CD4-positive, alpha-beta T cell treated with Interleukin-6 for 4 hours (primary cell): Measurements from ENCODE around the gene CAB39.
"Not testable (repeated sequence)": the region's sequence is repeated elsewhere in the genome, so short reads cannot be mapped to it uniquely, and the experiment has no call there.

Experiments
- DNase-seq: peaks from one replicate; pipeline ENCODE4 v3.0.0-alpha.2; 2020; ENCODE audit warnings: mixed read lengths

CAB39 gene

DNA sequence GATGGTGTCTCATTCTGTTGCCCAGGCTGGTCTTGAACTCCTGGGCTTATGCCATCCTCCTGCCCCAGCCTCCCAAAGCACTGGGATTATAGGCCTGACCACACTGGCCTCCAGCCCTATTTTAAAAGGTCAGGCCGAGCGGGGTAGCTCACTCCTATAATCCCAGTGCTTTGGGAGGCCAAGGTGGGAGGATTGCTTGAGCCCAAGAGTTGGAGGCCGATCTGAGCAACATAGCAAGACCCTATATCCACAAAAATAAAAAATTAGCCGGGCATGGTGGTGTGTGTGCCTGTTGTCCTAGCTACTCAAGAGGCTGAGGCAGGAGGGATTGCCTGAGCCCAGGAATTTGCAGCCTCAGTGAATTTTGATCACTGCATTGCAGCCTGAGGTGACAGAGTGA is 3.9 kb downstream of the CAB39 start:
- no peak for DNase-seq

GRCh38 chr2:230717600-230717999 is 5.0 kb downstream of the CAB39 start:
- no peak for DNase-seq

DNA sequence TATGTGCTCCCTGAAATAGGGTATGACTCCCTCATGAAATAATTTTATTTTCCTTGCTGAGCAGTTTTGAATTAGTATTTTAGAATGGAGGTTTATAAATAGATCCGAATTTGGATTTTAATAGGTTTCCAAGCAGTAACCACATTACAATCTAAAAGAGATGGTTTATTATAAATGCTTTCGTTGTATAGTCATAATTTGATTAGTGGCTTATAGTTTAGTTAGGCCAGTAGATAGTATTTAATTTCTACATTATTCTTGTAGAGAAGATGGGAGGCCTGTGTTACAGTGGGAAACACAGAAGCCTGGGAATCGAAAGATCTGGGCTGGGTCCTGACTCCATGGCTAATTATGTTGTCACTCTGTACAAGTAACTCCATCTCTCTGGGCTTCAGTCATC is 6.7 kb downstream of the CAB39 start:
- no peak for DNase-seq

- peak; percentile 36 for DNase-seq
Observed at GRCh38 chr2:230721712-230722111, 9.1 kb downstream of the CAB39 start.

- DNase-seq = no peak
Observed at GRCh38 chr2:230722207-230722885, 9.7 kb downstream of the CAB39 start.

GRCh38 chr2:230723363-230723762 is 10.7 kb downstream of the CAB39 start:
- peak; percentile 63 for DNase-seq

- DNase-seq = not testable (repeated sequence)
Observed at GRCh38 chr2:230724957-230725356, 12.3 kb downstream of the CAB39 start.

DNA sequence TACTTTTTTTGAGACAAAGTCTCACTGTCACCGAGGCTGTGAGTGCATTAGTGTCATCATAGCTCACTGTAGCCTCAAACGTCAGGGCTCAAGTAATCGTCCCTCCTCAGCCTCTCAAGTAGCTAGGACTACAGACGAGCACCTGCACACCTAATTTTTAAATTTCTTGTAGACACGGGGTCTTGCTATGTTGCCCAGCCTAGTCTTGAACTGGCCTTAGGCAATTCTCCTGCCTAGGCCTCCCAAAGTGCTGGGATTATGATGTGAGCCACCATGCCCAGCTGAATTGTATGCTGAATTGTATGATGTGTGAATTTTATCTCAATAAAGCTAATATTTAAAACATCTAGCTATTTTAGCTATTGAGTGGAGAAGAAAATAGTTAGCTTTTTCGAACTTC is 18.9 kb downstream of the CAB39 start:
- DNase-seq = no peak

- no peak for DNase-seq
Observed at GRCh38 chr2:230732914-230733401, 20.3 kb downstream of the CAB39 start.

DNA sequence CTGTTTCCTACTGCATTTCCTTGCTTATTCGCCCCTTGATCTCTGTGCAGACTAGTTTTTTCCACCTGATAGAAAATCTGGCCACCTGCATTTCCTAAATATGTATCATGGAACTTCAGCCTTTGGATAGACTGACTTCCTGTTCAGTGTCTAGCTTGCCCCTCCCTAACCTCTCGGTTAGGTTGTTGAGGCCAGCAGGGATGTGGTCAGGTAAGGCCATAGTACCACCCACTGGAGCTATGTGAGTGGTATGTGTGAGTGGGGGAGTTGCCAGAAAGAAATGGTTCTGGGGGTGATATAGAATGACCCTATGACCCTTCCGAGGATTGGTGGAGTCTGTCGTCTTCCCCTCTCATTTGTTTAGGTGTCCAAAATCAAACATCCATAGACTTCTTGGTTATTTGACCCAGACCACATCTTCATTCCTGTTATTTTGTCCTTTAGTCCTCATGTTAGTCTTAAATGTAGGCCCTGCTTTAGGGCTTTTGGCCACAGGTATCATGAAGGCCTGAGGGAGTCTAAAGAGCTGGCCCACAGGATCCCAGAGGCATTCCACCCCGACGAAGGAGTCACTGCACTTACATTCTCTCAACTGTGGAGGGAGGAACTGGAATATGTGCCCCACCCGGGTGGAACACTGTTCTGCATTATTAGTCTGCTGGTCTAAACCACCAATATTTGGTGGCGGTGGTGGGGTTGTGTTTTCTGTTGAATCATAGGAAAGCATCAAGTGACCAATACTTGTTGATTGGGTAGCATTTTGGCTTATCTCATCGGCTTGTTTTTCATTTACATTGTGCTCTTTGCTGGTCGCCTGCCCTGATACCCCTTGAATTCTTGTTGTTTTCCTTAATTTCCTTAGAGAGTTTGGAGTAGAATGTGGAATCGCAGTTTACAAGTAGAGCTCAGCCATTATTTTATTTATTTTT is 21.9 kb downstream of the CAB39 start:
- DNase-seq = no peak

DNA sequence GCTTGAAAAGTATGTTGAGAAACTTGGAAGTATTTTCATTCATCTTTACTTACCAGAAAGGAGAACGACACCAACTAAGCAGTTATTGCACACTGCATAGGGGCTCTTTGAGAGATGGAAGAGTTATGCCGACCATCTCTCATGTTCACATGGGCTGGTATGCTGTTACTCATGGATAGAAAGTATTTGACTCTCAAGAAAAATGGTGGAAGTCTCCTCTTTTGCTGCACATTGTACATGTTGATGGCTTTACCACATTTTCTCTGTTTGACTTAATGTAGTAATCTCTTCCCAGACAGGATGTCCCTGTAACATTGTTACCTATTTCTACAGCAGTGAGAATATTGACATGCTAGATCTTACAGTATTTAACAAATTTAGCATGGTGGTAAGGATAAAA is 23.2 kb downstream of the CAB39 start:
- no peak for DNase-seq

- DNase-seq = no peak
Observed at GRCh38 chr2:230737300-230737699, 24.7 kb downstream of the CAB39 start.

DNA sequence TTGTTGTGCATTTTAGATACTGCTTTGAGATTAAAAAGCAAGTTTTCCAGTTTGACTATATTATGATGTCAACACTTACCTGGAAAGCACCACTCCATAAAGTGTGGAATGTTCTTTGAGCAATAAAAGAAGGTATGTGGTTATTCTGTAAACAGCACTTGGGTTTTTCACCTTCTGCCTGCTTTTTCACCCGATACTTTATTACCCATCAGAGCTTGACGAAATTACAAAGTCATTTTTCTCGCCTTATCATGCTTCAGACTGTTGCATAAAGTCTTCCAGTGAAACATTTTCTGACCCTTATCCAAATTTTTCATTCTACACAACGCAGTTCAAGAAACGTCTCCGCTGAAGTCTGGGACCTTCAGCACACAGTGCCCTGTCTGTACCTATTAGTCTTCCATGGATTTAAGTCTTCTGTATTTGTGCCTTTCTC is 25.2 kb downstream of the CAB39 start:
- DNase-seq = no peak

DNA sequence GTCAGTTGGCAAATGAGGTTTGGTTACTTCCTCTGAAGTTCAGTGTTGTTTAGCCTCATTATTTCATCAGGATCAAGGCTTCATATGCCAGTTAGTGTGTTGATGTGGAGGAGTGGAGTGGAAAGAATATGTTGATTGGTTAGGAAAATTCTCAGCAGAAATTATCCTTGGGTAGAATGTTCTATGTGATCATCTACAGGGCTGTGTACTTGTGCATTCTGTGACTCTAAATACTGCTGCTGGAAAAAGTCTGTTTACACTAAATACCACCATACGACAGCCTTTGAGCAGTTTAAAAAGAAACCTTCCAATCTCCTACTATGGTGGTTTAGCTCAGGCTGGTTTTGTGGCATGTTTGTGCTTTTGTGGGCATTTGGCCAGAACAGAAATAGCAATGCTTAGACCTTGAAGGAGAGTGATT is 25.8 kb downstream of the CAB39 start:
- DNase-seq = no peak

DNA sequence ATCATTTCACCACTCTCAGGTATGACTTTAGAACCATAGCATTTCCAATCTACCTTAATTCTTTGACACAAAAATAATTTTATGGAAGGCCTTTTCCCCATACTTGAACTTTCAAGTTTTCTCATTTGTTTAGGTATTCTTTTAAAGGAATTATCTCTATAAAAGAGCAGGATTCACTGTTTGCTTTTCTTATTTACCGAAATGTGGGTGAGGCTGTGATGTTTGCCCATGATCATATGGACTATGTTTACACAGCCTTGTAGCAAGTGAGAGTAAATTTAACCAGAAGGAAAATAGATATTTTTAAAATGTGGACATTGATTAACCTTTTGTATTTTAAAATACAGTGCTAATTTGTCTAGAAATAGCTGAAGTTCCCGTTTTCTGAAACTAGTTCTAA is 26.3 kb downstream of the CAB39 start:
- no peak for DNase-seq

- no peak for DNase-seq
Observed at GRCh38 chr2:230739961-230740360, 27.3 kb downstream of the CAB39 start.

DNA sequence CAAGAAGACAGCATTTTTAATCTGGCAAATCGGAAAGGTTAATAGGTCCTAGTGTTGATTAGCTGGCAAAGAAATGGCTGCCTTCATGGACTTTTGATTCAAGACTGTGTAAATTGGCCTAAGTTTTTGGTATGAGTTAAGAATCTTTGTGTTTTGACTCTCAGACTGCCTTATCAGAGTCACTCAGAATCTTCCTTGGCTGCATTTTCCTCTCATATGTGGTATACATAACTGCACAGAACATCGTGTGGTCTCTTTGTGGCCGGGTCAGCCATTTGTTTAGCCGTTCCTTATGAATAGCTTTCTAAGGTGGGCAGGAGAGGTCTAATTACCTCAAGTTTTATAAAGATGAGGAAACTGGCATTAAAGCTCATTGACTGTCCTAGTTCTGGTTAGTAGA is 30.1 kb downstream of the CAB39 start:
- no peak for DNase-seq

GRCh38 chr2:230746213-230746612 is 33.6 kb downstream of the CAB39 start:
- DNase-seq = no peak

DNA sequence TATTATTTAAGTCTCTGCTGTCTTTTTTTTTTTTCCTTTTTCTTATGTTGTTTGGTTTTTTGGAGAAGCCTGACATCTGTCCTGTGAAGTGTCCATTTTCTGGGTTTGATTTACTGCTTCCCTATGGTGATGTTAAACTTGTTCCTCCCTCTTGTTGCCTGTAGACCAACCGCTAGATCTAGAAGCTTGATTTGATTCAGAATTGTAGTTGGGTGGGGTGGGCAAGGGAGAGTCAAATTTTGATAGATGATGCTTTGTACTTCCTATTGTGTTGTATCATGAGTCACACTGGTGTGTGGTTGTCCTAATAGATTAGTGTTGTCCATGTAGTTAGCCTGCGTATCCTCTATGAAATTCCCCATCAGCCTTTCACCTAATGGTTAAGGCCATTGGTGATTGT is 35.4 kb downstream of the CAB39 start:
- DNase-seq = no peak

DNA sequence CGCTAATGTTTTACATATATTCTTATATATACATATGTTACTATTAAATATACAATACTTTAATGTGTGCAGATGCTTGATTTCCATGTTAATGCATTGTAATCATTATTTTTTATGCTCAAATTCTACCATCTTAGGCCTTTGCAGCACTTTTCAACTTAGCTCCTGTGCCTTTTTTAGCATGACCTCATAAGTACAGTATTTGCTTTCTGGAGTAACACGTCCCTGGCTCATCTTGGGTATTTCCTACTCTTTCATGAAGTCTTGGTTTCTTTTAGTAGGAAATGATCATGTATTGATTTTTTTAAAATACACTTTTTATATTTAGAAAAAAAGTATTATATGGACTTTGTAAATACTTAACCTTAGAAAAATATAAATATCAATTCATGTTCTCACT is 36.5 kb downstream of the CAB39 start:
- DNase-seq = no peak

DNA sequence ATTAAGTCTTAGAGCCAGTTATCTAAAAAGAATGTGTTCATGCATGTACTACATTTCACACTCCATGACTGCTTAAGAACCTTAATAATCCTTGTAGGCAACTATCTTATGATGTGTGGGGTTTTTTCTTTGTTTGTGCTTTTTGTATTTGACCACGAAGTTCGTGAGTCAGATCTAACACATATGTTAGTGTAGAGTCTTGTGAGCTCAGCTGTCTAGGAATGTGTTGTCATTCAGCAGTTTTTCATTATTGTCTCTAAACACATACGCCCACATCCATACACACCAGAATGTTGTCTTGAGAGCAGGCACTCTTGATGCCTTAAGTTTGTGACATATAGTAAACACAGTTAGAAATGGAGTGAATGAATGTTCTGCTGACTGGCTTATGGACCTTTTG is 38.4 kb downstream of the CAB39 start:
- DNase-seq = no peak

DNA sequence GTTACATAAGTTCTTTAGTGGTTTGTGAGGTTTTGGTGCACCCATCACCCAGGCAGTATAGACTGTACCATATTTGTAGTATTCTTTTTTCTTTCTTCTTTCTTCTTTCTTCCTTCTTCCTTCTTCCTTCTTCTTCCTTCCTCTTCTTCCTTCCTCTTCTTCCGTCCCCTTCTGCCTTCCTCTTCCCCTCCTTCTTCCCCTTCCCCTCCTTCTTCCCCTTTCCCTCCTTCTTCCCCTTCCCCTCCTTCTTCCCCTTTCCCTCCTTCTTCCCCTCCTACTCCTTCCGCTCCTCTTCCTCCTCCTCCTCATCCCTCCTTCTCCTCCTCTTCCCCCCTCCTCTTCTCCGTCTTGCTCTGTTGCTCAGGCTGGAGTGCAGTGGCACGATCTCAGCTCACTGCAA is 41.6 kb downstream of the CAB39 start:
- DNase-seq = no peak

DNA sequence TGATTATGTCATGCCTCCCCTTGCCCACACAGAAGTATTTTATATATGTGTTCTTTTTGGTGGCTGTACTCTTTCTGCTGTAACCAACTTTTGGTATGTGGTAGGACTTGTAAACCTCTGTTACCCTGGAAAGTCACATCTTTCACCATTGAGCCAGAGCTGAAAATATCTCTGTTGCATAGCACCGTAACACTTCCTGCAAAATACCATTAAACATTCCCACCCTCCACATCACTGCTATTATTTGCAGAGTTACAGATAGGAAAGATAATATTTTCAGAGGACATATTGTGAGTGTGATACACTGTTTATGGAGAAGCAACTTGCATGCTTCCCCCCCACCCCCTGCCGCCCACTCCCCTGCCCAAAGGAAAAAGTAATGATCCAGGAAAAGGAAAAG is 44.8 kb downstream of the CAB39 start:
- DNase-seq = no peak
